Measurements from ENCODE around the gene PTDSS2. TPM values are rescaled to one million over a fixed set of nuclear protein-coding genes. Genes with fewer than 3 reads are reported as not detected.

The PTDSS2 gene
- total and polyA plus RNA-seq, 8 donors: 11.6 to 264 (median 25.1) TPM

GRCh38 chr11:428295-428694 lies 21.8 kb upstream of the PTDSS2 start:
- intact Hi-C loops (cut with DNase I; ENCODE audit: low total_unique reads): no loop called here
- TF ChIP-seq POLR2A (IDR thresholded peaks at IDR 0.05) (no peak), CTCF (IDR thresholded peaks at IDR 0.05) (no peak), POLR2AphosphoS5 (IDR thresholded peaks at IDR 0.05) (no peak), EP300 (IDR thresholded peaks at IDR 0.05) (no peak)
- no peak overlapping the region for H3K27ac ChIP-seq
- H3K36me3 ChIP-seq: peaks cover 0 to 9% (median 3%) of the 10 kb centered on the region in 4 donors
- H3K9me3 ChIP-seq: no peaks in the 10 kb centered on the region
- 93 to 96% (median 94%) methylated on average over 21 to 24 of the region's 24 CpGs for WGBS, 5 donors
- no peak for DNase-seq
- H3K4me1 ChIP-seq: no peaks in the 10 kb centered on the region
- H3K4me3 ChIP-seq: no peak overlapping the region
- H3K27me3 ChIP-seq: peaks cover 0 to 34% (median 0%) of the 10 kb centered on the region in 3 donors

GRCh38 chr11:429391-429790 lies 20.7 kb upstream of the PTDSS2 start:
- DNase-seq: no peak

DNA sequence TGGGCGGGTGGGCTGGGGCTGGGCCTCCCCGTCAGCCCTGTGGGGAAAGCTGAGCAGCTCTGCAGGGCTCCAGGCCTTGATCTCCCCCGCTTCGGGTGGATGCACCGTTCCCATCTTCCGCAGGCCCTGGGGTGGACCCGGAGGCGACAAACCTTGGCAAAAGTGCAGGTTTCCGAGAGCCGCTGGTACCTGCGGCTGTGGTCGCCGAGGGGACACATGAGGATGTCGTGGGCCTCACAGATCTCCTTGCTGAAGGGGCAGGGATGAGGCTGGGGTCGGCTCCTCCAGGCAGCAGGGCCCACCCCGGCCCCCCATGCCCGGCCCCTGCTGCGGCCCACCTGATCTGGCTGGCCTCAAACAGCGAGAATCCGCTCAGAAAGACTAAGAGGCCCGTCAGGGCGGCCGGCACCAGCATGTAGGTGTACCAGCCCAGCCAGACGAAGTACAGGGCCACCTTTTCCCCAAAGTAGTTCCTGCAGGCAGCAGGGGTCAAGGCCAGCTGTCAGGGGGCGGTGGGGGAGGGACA lies 20.1 kb upstream of the PTDSS2 start:
- peaks cover 0 to 24% (median 0%) of the 10 kb centered on the region in 3 donors for H3K27me3 ChIP-seq
- intact Hi-C loops (cut with DNase I; ENCODE audit: low total_unique reads): no loop called here
- no peak overlapping the region for H3K27ac ChIP-seq
- no peaks in the 10 kb centered on the region for H3K4me1 ChIP-seq
- peaks cover 0 to 9% (median 3%) of the 10 kb centered on the region in 4 donors for H3K36me3 ChIP-seq
- H3K9me3 ChIP-seq: no peaks in the 10 kb centered on the region
- WGBS, 5 donors: 65 to 73% (median 73%) methylated on average over 4 to 25 of the region's 25 CpGs
- no peak overlapping the region for H3K4me3 ChIP-seq
- no peak for DNase-seq
- TF ChIP-seq POLR2AphosphoS5 (IDR thresholded peaks at IDR 0.05) (no peak), CTCF (IDR thresholded peaks at IDR 0.05) (no peak), EP300 (IDR thresholded peaks at IDR 0.05) (no peak), POLR2A (IDR thresholded peaks at IDR 0.05) (no peak)

More at GRCh38 chr11:429391-429790, 20.7 kb upstream of the PTDSS2 start:
- Histone ChIP-seq H3K9me3 (no peaks in the 10 kb centered on the region), H3K4me1 (no peaks in the 10 kb centered on the region), H3K4me3 (no peak overlapping the region), H3K27me3 (peaks cover 0 to 24% (median 0%) of the 10 kb centered on the region in 3 donors), H3K36me3 (peaks cover 0 to 9% (median 3%) of the 10 kb centered on the region in 4 donors), H3K27ac (no peak overlapping the region)
- intact Hi-C loops (cut with DNase I; ENCODE audit: low total_unique reads): no loop called here
- TF ChIP-seq CTCF (IDR thresholded peaks at IDR 0.05): no peak
- TF ChIP-seq EP300 (IDR thresholded peaks at IDR 0.05): no peak
- TF ChIP-seq POLR2AphosphoS5 (IDR thresholded peaks at IDR 0.05): no peak
- no peak for TF ChIP-seq POLR2A (IDR thresholded peaks at IDR 0.05)
- WGBS, 5 donors: 86 to 94% (median 91%) methylated on average over 23 to 27 of the region's 27 CpGs

DNA sequence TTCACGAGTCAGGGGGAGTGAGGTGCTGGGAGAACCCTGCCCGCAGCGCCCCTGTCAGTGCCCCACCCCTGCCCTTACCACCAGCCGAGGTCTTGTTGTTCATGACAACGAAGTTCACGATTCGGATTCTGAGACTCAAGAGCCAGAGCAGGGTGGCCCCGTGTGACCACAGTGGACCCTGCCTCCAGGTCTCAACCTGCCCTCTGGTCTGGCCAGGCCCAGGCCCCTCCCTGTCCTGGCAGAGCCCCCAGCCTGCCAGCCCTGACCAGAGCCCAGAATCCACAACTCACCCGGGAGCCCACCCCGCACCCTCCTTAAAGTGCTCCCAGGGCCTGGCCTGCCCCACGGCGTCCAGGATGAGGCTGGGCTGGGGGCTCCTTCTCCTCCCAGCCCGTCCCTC lies 18.2 kb upstream of the PTDSS2 start:
- intact Hi-C loops (cut with DNase I; ENCODE audit: low total_unique reads): no loop called here
- H3K27ac ChIP-seq: no peak overlapping the region
- H3K4me1 ChIP-seq: no peaks in the 10 kb centered on the region
- H3K4me3 ChIP-seq: no peak overlapping the region
- H3K27me3 ChIP-seq: peaks cover 0 to 17% (median 0%) of the 10 kb centered on the region in 3 donors
- no peaks in the 10 kb centered on the region for H3K9me3 ChIP-seq
- no peak for DNase-seq
- WGBS, 5 donors: 83 to 91% (median 89%) methylated on average over 11 to 13 of the region's 13 CpGs
- TF ChIP-seq POLR2A (IDR thresholded peaks at IDR 0.05) (no peak), CTCF (IDR thresholded peaks at IDR 0.05) (no peak), POLR2AphosphoS5 (IDR thresholded peaks at IDR 0.05) (no peak), EP300 (IDR thresholded peaks at IDR 0.05) (no peak)
- H3K36me3 ChIP-seq: peaks cover 0 to 9% (median 3%) of the 10 kb centered on the region in 4 donors

Data from stomach (tissue), 9 donors.